SK-N-SH (cell line): Measurements from ENCODE around the gene IKZF1. TPM values are rescaled to one million over a fixed set of nuclear protein-coding genes. Genes with fewer than 3 reads are reported as not detected.

Experiments
- CTCF ChIA-PET: fragments of 300-600, 350-600 bp; formaldehyde crosslinking; extraction: SDS; loops from one replicate; lab custom pipeline; 2021; lab: Yijun Ruan, JAX
- POLR2A ChIA-PET: fragments of 350-600 bp; sonication (Branson Sonifier 250); formaldehyde crosslinking; extraction: SDS; loops from one replicate; lab custom pipeline; 2020; ENCODE audit warnings: antibody characterized with exemption, inconsistent platforms; lab: Yijun Ruan, JAX
- DNase-seq: peaks from one replicate; pipeline ENCODE4 v3.0.0; 2012
- H2AFZ ChIP-seq: fragments of 200-600 bp; sonication (generic); 2 replicates; pipeline ENCODE4 v1.8.1; 2016; ENCODE audit warnings: antibody characterized with exemption, mild to moderate bottlenecking, low read depth
- H3F3A ChIP-seq: fragments of 200-600 bp; sonication (generic); replicated peaks from 2 replicates; pipeline ENCODE3; 2016; ENCODE audit warnings: antibody characterized with exemption, mild to moderate bottlenecking; ENCODE audit not compliant: insufficient read depth
- H3K27ac ChIP-seq, 2 experiments: fragments of 200-500 bp in 1 of 2; fragments of 200-600 bp in 1 of 2; sonication (Bioruptor generic) in 1 of 2; sonication (generic), shearing (Covaris generic) in 1 of 2; 2 replicates each; pipeline versions ENCODE4 v1.5.1 to v1.6.1; 2014 to 2016; ENCODE audit warnings: low read depth in 2 of 2, inconsistent platforms in 1 of 2, low read length in 1 of 2, mild to moderate bottlenecking in 1 of 2, mixed read lengths in 1 of 2
- H3K27me3 ChIP-seq: fragments of 200-600 bp; sonication (generic), shearing (Covaris generic); 2 replicates; pipeline ENCODE4 v1.6.1; 2016; ENCODE audit warnings: mixed run types; ENCODE audit not compliant: insufficient read depth
- H3K36me3 ChIP-seq, 2 experiments: fragments of 200-500 bp in 1 of 2; fragments of 200-600 bp in 1 of 2; sonication (Bioruptor generic) in 1 of 2; sonication (generic) in 1 of 2; replicated peaks in 1 of 2; 2 replicates each; pipeline versions ENCODE3 to v1.5.1; 2014 to 2016; ENCODE audit warnings: low read length in 1 of 2, mild to moderate bottlenecking in 1 of 2; ENCODE audit not compliant: insufficient read depth in 2 of 2, control insufficient read depth in 1 of 2
- H3K4me1 ChIP-seq, 2 experiments: fragments of 200-500 bp in 1 of 2; fragments of 200-600 bp in 1 of 2; sonication (Bioruptor generic) in 1 of 2; sonication (generic), shearing (Covaris generic) in 1 of 2; 2 replicates each; pipeline versions ENCODE4 v1.5.1 to v1.6.1; 2014 to 2016; ENCODE audit warnings: low read depth in 1 of 2, low read length in 1 of 2, mixed run types in 1 of 2; ENCODE audit not compliant: insufficient read depth in 2 of 2, control insufficient read depth in 1 of 2
- H3K4me2 ChIP-seq: fragments of 200-600 bp; sonication (generic), shearing (Covaris generic); 2 replicates; pipeline ENCODE4 v1.6.1; 2017; ENCODE audit warnings: mixed run types
- H3K4me3 ChIP-seq, 2 experiments: fragments of 200-500 bp in 1 of 2; fragments of 200-600 bp in 1 of 2; sonication (Bioruptor generic) in 1 of 2; sonication (generic), shearing (Covaris generic) in 1 of 2; 2 replicates each; pipeline versions ENCODE4 v1.5.1 to v1.8.1; 2014 to 2016; ENCODE audit warnings: low read depth in 2 of 2, inconsistent platforms in 1 of 2, low read length in 1 of 2, mild to moderate bottlenecking in 1 of 2, mixed read lengths in 1 of 2, moderate library complexity in 1 of 2
- H3K79me2 ChIP-seq: fragments of 200-600 bp; sonication (generic); 2 replicates; pipeline ENCODE4 v1.8.1; 2017; ENCODE audit warnings: mild to moderate bottlenecking; ENCODE audit not compliant: insufficient read depth
- H3K9ac ChIP-seq: fragments of 200-600 bp; sonication (generic); 2 replicates; pipeline ENCODE4 v1.6.1; 2017; ENCODE audit warnings: mixed run types
- H3K9me2 ChIP-seq: fragments of 200-600 bp; sonication (generic); 2 replicates; pipeline ENCODE4 v1.6.1; 2017; ENCODE audit warnings: mixed run types
- H3K9me3 ChIP-seq: fragments of 200-600 bp; sonication (generic); 2 replicates; pipeline ENCODE4 v1.6.1; 2017; ENCODE audit warnings: mixed run types, mild to moderate bottlenecking, moderate library complexity
- H4K20me1 ChIP-seq: fragments of 200-600 bp; sonication (generic); 2 replicates; pipeline ENCODE4 v1.6.1; 2017; ENCODE audit warnings: mild to moderate bottlenecking, mixed run types; ENCODE audit not compliant: insufficient read depth
- ELF1 ChIP-seq: IDR thresholded peaks from 2 replicates; pipeline ENCODE4 v1.4.0; 2012
- FOSL2 ChIP-seq: IDR thresholded peaks from 2 replicates; pipeline ENCODE4 v1.4.0; 2012; ENCODE audit warnings: low read depth, mild to moderate bottlenecking, moderate library complexity, borderline replicate concordance
- FOXM1 ChIP-seq: IDR thresholded peaks from 2 replicates; pipeline ENCODE4 v1.4.0; 2012; ENCODE audit warnings: low read depth, mild to moderate bottlenecking
- GATA2 ChIP-seq: sonication (generic); formaldehyde crosslinking; IDR thresholded peaks from 2 replicates; pipeline ENCODE4 v1.5.0; 2020; ENCODE audit warnings: mild to moderate bottlenecking, missing genetic modification reagents
- NFIC ChIP-seq: IDR thresholded peaks from 2 replicates; pipeline ENCODE4 v1.4.0; 2012; ENCODE audit warnings: borderline replicate concordance
- POLR2AphosphoS5 ChIP-seq: IDR thresholded peaks from 2 replicates; pipeline ENCODE4 v1.6.1; 2012; ENCODE audit warnings: low read depth, low read length
- RCOR1 ChIP-seq: fragments of 150-350 bp; IDR thresholded peaks from 2 replicates; pipeline ENCODE4 v1.6.1; 2017; ENCODE audit warnings: antibody characterized with exemption, low read length
- SIN3A ChIP-seq: IDR thresholded peaks from 2 replicates; pipeline ENCODE4 v1.6.1; 2012; ENCODE audit warnings: low read depth, mild to moderate bottlenecking, low read length, moderate library complexity, borderline replicate concordance
- SMC3 ChIP-seq: IDR thresholded peaks from 2 replicates; pipeline ENCODE4 v1.6.1; 2012; ENCODE audit warnings: low read depth, low read length, improper control_type of control experiment
- YY1 ChIP-seq: IDR thresholded peaks from 2 replicates; pipeline ENCODE4 v1.4.0; 2012; ENCODE audit warnings: low read depth, mild to moderate bottlenecking
- WGBS: methylation state at CpG from one replicate; pipeline ENCODE4 v1.1.6; 2017; ENCODE audit warnings: low lambda C conversion rate; 5-methylcytosine and 5-hydroxymethylcytosine counted together
- polyA plus RNA-seq, 3 experiments: library from polyadenylated mRNA; depleted of rRNA; stranded (reverse); fragments of >200 nt; gene quantifications; 2 replicates each; pipeline ENCODE4 v1.2.3, GENCODE V29; 2012
- TF ChIP-seq, protein P1 (sequence below): IDR thresholded peaks from 2 replicates; pipeline ENCODE4 v1.4.0; 2012; ENCODE audit warnings: low read depth
- TF ChIP-seq, protein P2 (sequence below): fragments of 200-600 bp; sonication (generic); IDR thresholded peaks from 2 replicates; pipeline ENCODE4 v1.6.1; 2017; ENCODE audit warnings: antibody characterized with exemption, mild to moderate bottlenecking, moderate library complexity
- TF ChIP-seq, protein P3 (sequence below): IDR thresholded peaks from 2 replicates; pipeline ENCODE4; 2012
- TF ChIP-seq, protein P4 (sequence below): fragments of 150-350 bp; IDR thresholded peaks from 2 replicates; pipeline ENCODE4 v1.6.1; 2017; ENCODE audit warnings: antibody characterized with exemption, low read length, low read depth, borderline replicate concordance
- TF ChIP-seq, protein P5 (sequence below): fragments of 150-350 bp; IDR thresholded peaks from 2 replicates; pipeline ENCODE4 v1.6.1; 2016; ENCODE audit warnings: mild to moderate bottlenecking, low read depth, low read length

IKZF1 gene
- polyA plus RNA-seq, 1 of the 3 experiments (the other 2 are of a cell fraction) = not detected

DNA sequence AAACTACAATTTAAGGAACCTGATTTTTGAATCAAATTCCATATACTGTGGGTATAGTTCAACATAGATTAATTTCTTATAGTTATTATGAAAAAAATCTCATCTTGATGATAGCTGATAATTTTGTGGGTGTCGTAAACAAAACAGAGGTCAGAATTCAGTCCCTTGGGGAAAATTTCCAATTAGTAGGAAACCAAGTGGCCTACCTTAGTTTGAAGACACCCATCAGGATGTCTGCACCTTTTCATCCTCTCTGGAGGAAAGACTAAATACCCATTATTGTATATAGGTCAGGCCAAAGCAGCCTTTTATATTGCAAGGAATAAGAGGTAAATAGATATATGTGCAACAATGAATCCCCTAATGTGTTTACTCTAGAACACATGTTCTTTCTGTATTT lies 6.4 kb downstream of the IKZF1 start:
- Histone ChIP-seq H3K4me1 (no peaks in the 10 kb centered on the region; a peak in 1 of 4 replicates), H3K36me3 (no peaks in the 10 kb centered on the region), H4K20me1 (no peaks in the 10 kb centered on the region), H3K27me3 (no peaks in the 10 kb centered on the region), H3K9me3 (peaks cover 4% of the 10 kb centered on the region; the same call in 1 of the 2 replicates), H3K27ac (no peak overlapping the region), H3F3A (no peaks in the 10 kb centered on the region), H3K4me3 (no peak overlapping the region), H3K4me2 (no peak overlapping the region), H2AFZ (no peak overlapping the region), H3K79me2 (no peaks in the 10 kb centered on the region), H3K9me2 (no peaks in the 10 kb centered on the region), H3K9ac (no peak overlapping the region)
- 54% methylated on average over 1 of the region's 1 CpG for WGBS
- ChIA-PET POLR2A (no interaction called here), CTCF (interaction anchor here (1.0 to 1.5 kb wide), 2 partner anchors 8 to 107 kb away, joined by 6 read pairs; no protein-coding TSS in a partner anchor)
- TF ChIP-seq, protein P1, sequence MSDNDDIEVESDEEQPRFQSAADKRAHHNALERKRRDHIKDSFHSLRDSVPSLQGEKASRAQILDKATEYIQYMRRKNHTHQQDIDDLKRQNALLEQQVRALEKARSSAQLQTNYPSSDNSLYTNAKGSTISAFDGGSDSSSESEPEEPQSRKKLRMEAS = no peak
- no peak for TF ChIP-seq SIN3A
- TF ChIP-seq POLR2AphosphoS5 = no peak
- no peak for TF ChIP-seq SMC3
- no peak for TF ChIP-seq YY1
- TF ChIP-seq FOXM1 = no peak
- TF ChIP-seq FOSL2 = no peak
- TF ChIP-seq, protein P2, sequence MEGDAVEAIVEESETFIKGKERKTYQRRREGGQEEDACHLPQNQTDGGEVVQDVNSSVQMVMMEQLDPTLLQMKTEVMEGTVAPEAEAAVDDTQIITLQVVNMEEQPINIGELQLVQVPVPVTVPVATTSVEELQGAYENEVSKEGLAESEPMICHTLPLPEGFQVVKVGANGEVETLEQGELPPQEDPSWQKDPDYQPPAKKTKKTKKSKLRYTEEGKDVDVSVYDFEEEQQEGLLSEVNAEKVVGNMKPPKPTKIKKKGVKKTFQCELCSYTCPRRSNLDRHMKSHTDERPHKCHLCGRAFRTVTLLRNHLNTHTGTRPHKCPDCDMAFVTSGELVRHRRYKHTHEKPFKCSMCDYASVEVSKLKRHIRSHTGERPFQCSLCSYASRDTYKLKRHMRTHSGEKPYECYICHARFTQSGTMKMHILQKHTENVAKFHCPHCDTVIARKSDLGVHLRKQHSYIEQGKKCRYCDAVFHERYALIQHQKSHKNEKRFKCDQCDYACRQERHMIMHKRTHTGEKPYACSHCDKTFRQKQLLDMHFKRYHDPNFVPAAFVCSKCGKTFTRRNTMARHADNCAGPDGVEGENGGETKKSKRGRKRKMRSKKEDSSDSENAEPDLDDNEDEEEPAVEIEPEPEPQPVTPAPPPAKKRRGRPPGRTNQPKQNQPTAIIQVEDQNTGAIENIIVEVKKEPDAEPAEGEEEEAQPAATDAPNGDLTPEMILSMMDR = no peak
- TF ChIP-seq, protein P3, sequence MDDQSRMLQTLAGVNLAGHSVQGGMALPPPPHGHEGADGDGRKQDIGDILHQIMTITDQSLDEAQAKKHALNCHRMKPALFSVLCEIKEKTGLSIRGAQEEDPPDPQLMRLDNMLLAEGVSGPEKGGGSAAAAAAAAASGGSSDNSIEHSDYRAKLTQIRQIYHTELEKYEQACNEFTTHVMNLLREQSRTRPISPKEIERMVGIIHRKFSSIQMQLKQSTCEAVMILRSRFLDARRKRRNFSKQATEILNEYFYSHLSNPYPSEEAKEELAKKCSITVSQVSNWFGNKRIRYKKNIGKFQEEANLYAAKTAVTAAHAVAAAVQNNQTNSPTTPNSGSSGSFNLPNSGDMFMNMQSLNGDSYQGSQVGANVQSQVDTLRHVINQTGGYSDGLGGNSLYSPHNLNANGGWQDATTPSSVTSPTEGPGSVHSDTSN = no peak
- TF ChIP-seq, protein P4, sequence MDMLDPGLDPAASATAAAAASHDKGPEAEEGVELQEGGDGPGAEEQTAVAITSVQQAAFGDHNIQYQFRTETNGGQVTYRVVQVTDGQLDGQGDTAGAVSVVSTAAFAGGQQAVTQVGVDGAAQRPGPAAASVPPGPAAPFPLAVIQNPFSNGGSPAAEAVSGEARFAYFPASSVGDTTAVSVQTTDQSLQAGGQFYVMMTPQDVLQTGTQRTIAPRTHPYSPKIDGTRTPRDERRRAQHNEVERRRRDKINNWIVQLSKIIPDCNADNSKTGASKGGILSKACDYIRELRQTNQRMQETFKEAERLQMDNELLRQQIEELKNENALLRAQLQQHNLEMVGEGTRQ = no peak
- TF ChIP-seq NFIC = no peak
- no peak for TF ChIP-seq GATA2
- TF ChIP-seq RCOR1 = no peak
- TF ChIP-seq, protein P5, sequence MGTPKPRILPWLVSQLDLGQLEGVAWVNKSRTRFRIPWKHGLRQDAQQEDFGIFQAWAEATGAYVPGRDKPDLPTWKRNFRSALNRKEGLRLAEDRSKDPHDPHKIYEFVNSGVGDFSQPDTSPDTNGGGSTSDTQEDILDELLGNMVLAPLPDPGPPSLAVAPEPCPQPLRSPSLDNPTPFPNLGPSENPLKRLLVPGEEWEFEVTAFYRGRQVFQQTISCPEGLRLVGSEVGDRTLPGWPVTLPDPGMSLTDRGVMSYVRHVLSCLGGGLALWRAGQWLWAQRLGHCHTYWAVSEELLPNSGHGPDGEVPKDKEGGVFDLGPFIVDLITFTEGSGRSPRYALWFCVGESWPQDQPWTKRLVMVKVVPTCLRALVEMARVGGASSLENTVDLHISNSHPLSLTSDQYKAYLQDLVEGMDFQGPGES = no peak
- TF ChIP-seq ELF1 = no peak
- no peak for DNase-seq
